Measurements from ENCODE around the gene ARHGEF10L.

Gene ARHGEF10L

GRCh38 chr1:17581389-17582123 lies 42.1 kb downstream of the ARHGEF10L start:
- no peak for DNase-seq
- intact Hi-C loops (cut with DNase I), result no loop called here

DNA sequence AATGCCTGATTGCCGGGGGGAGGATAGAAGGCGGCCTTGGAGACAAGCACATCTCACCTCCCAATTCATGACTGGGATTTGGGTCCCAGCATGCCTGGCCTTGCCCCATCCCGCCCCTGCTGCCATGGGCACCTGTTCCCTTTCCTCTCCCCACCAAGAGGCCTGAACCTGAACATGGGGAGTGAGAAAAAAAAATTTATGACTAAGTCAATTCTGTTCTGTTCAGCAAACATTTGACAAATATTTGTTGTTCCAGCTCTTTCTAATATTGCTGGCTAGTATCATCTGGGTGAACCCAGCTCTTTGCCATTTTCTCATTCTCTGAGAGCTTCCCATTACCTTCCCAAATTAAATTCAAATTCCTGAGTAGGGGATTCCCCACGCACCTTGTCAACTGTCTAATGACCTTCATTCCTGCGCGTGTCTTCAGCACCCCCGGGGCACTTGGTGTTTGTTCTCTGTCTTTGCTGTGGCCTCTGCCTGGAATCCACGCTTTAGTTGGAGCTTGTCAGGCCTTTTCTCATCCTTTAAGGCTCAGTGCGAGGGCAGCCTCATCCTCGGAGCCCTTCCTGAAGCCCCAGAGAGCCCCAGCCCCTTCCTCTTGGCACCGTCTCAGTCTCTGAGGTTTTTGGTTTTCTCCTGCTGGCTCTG lies 42.8 kb downstream of the ARHGEF10L start:
- no peak for DNase-seq
- intact Hi-C loops (cut with DNase I), result no loop called here

DNA sequence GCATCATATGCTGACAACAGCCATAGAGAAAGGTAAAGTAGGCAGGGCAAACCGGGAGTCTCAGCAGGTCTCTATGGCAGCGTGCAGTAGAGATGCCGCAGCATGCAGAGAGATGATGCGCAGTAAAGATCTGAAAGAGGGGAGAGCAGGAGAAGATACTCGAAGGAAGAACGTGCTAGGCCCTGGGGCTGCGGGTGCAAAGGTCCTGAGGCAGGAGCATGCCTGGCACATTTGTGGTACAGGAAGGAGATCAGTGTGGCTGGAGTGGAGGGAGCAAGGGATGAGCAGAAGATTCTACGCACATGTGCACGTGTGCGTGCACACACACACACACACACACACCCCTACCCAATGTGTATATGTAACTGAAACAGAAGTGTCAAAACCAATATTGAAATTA lies 45.0 kb downstream of the ARHGEF10L start:
- DNase-seq, result no peak
- intact Hi-C loops (cut with DNase I), result no loop called here

DNA sequence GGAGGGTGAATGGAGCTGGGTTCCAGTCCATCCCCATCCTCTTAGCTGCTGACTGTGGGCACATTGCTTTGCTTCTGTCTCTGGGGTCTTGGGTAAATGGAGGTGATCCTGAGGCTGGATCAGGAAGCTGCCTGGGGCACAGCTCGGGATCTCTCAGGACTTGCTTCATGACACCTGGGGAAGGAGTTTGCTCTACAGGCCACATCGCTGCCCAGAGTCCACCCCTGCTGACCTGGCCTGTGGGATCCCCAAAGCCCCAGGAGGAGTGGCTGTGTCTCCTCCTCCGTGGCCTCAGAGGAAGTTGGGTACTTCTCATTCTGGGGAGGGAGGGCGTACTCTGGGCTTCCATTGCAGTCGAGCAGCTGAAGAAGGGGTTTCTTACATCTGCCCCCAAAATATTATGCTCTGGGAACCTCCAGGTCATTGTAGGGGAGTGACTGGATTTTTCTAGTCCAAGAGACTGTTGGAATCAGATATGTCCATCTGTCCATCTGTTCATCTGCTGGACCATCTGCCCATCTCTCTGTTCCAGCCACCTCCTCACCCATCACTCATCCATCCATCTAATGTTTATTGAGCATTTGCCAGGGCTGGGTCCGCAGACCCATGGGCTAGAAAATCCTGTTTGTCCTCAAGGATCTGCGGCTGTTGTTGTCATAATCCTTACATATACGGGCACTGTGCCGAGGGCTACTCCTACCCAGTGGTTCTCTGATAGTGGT lies 45.9 kb downstream of the ARHGEF10L start:
- DNase-seq, result no peak
- intact Hi-C loops (cut with DNase I), result no loop called here

- intact Hi-C loops (cut with DNase I), result no loop called here
- no peak for DNase-seq
Observed at GRCh38 chr1:17586172-17586964, 46.9 kb downstream of the ARHGEF10L start.

DNA sequence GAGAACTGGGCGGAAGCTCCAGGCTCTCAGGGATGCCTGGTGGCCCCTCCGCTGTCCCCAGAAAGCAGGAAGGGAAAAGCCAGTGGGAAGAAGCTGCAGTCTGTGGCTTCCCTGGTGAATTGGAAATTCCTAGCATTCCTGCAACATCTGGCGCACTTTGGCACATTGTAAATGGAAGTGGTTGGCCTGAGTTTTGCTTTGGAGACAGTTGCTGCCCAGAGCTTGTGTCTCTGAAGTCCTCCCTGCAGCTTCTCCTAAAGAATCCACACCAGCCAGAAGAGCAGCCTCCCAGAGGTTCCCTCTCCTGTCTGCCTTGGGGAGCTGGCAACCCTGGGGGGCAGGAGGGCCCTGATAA lies 48.2 kb downstream of the ARHGEF10L start:
- intact Hi-C loops (cut with DNase I), result no loop called here
- no peak for DNase-seq

DNA sequence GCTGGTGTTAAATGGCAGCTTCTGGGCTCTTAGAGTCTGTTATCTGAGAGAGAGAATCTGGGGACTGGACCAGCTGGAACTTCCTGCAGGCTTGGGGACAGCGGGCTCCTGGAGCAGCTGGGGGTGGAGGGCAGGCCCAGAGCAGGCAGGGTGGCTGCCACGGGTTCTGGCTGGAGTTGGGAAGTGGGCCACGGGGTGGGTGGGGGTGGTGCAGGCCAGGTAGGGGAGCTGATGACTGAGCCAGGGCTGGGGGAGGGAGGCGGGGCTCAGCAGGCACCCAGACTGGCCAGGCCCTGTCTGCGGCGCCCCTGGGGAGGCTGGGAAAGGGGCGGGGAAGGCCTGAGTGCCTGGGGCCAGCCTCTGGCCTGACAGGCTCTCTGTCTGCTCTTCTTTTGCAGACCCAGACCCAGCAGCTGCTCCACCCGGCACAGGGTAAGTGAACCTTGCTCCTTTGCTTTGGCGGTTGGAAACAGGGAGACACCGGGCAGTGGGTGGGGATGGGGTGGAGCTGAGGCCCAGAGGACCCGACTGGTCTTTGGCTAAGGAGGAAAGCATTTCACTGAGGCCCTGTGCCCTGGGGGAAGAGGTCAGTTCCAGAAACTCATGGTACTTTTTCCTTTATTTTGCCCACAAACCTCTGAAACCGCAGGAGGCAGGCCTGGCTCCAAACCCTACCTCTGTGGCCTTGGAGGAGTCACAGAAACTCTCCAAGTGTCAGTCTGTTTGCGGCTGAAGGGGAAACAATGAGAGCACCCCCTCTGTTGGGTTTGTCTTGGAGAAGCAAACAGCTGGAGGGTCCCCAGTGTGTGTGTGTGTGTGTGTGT lies 48.8 kb downstream of the ARHGEF10L start:
- no peak for DNase-seq

GRCh38 chr1:17591814-17592430 lies 52.4 kb downstream of the ARHGEF10L start:
- intact Hi-C loops (cut with DNase I), result no loop called here
- DNase-seq, result no peak

More for the DNA sequence above, 48.8 kb downstream of the ARHGEF10L start:
- intact Hi-C loops (cut with DNase I), result no loop called here

DNA sequence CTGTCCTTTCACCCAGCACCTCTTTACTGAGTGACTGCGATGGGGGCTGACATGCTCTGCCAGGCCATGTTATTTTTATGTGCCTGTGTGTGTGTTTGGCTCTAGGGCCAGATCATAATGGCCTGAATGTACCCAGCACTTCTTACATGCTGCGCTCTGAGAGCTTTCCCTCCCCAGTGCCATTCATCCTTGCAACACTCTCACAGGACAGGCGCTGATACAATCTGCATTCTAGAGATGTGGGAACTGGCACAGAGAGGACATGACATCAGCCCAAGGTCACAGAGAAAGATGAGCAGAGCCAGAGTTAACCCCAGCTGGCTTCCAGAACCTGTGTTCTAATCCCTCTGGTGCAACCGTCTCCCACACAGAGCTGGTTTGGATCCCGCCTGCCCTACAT lies 54.5 kb downstream of the ARHGEF10L start:
- intact Hi-C loops (cut with DNase I), result no loop called here
- no peak for DNase-seq

DNA sequence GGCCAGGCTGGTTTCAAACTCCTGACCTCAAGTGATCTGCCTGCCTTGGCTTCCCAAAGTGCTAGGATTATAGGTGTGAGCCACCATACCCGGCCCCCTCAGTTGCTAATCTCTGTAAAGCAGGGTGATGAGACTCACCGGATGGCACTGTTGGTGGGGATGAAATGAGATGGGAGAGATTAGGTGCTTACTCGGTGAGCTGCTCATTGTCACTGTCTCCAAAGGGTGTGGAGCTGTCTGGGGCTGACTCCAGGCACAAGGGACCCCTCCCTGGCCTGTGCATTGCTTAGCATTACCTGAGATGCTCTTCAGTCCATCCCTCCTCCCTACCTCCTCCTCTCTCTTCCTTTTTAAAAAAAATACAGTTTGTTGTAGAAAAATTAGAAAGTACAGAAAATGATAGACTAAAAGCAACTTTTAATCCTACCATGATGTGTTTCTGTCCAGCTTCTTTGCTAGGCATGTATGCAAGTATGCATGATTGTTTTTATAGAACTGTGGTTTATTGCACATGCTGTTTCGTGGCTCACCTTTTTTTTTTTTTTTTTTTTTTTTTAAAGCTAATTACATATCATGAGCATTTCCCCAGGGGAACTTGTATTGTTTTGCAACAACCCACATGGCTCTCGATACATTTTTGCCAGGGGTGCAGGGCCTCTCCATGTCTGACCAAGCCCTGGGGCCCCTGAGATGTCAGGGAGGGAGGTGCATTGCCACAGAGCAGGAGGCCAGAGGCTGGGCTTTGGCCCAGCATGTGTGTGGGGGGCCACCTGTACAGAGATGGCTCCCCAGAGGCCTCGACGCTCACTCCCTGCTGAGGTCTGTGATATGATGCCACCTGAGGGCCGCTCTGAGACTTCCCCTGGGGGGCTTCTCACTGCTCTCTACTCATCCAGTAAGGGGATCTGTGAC lies 55.4 kb downstream of the ARHGEF10L start:
- no peak for DNase-seq
- intact Hi-C loops (cut with DNase I), result no loop called here

DNA sequence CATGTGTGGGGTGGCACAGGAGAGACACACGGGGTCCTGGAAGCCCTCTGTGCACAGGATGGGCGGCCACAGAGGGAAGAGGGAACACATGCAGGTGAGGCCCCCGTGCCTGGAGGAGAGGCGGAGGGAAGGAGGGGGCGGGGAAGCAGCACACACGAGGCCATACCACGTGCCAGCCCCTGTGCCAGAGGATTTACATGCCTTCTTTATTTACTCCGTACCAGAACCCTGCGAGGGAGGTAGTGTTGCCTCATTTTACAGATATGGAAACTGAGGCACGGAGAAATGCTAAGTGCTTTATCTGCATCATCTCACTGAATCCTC lies 56.1 kb downstream of the ARHGEF10L start:
- intact Hi-C loops (cut with DNase I), result no loop called here

DNA sequence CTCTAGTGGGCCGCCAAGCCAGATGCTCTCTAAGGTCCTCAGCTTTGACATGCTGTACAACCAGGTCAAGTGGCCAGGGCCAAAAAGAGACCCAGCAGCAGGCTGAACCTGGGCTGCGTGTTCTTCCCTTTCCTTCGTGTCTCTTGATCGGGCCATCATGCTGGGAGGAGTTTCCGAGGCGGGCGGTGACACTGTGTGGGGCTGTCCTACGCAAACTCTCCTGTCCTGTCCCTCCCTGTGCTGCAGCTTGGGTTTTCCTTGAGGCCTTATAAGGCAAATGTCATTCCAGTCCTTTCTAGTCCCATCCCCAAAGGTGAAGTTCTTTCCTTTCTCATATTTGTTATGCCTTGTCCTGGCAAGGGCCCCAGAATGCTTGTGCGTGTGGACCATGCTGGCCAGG lies 56.7 kb downstream of the ARHGEF10L start:
- DNase-seq, result no peak
- intact Hi-C loops (cut with DNase I), result no loop called here

More for the DNA sequence above, 56.1 kb downstream of the ARHGEF10L start:
- no peak for DNase-seq

- no peak for DNase-seq
- intact Hi-C loops (cut with DNase I), result no loop called here
Observed at GRCh38 chr1:17596651-17597509, 57.4 kb downstream of the ARHGEF10L start.

DNA sequence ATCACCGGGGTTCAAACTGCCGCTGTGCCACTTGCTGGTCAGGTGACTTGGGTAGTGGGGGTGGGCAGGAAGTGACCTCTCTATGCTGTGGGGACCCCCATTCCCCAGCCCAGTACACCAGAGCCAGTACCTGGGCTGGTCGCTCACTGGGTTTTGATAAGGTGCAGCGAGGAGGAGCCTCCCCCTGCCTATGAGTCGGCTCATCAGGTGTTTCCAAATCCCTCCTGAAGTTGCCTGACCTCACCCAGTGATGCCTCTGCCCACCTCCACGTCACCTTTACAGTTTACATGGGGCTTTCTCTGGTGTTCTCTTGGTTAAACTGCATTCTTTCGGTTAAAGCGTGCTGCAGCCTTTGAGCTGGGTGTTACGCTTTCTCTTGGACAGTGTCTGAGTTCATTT lies 58.2 kb downstream of the ARHGEF10L start:
- no peak for DNase-seq
- intact Hi-C loops (cut with DNase I), result no loop called here

DNA sequence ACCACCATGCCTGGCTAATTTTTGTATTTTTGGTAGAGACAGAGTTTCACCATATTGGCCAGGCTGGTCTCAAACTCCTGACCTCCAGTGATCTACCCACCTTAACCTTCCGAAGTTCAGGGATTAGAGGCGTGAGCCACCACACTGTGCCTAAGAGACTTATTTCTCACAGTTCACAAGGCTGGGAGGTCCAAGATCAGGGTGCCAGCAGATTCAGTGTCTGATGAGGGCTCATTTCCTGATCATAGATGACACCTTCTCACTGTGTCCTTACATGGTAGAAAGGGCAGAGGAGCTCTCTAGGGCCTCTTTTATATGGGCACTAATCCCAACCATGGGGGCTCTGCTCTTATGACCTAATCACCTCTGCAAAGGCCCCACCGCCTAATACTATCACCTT lies 58.8 kb downstream of the ARHGEF10L start:
- intact Hi-C loops (cut with DNase I), result no loop called here
- no peak for DNase-seq

- DNase-seq, result no peak
- intact Hi-C loops (cut with DNase I), result no loop called here
Observed at GRCh38 chr1:17599291-17599953, 59.9 kb downstream of the ARHGEF10L start.
